Tibial nerve (tissue), 4 donors: ENCODE results near the gene CCDC110. TPM values are rescaled to one million over a fixed set of nuclear protein-coding genes. Genes with fewer than 3 reads are reported as not detected.

Source experiments
- DNase-seq, 2 donors: peaks; one replicate each; pipeline ENCODE4 v3.0.0-alpha.2; 2019; ENCODE audit warnings: low spot score in 2 of 2
- H3K27ac ChIP-seq, 4 donors: fragments of 200-600 bp; sonication (generic) in 3 of 4; one replicate each; pipeline ENCODE4 v1.5.1; 2017 to 2019; ENCODE audit warnings: mild to moderate bottlenecking in 1 of 4
- H3K27me3 ChIP-seq, 2 donors: fragments of 200-600 bp; sonication (generic) in 1 of 2; one replicate each; pipeline versions ENCODE4 v1.5.1 to v1.6.0; 2017 to 2019
- H3K36me3 ChIP-seq, 3 donors: fragments of 200-600 bp; sonication (generic); one replicate each; pipeline ENCODE4 v1.5.1; 2018 to 2019
- H3K4me1 ChIP-seq, 4 donors: fragments of 200-600 bp; sonication (generic) in 3 of 4; one replicate each; pipeline ENCODE4 v1.5.1; 2017 to 2019
- H3K4me3 ChIP-seq, 4 donors: fragments of 200-600 bp; sonication (generic) in 3 of 4; one replicate each; pipeline ENCODE4 v1.5.1; 2017 to 2019; ENCODE audit warnings: mild to moderate bottlenecking in 1 of 4, moderate library complexity in 1 of 4
- H3K9me3 ChIP-seq, 4 donors: fragments of 200-600 bp; sonication (generic) in 3 of 4; one replicate each; pipeline ENCODE4 v1.5.1; 2017 to 2019
- EP300 ChIP-seq, 2 donors: sonication (generic); formaldehyde crosslinking; IDR thresholded peaks; one replicate each; pipeline ENCODE4 v1.6.1; 2017; ENCODE audit warnings: antibody characterized with exemption in 2 of 2, mild to moderate bottlenecking in 1 of 2
- POLR2A ChIP-seq, 2 donors: fragments of 450-650 bp; IDR thresholded peaks; one replicate each; pipeline ENCODE4 v1.6.1; 2017; ENCODE audit warnings: antibody characterized with exemption in 2 of 2, mild to moderate bottlenecking in 2 of 2, moderate library complexity in 2 of 2
- WGBS, 2 donors: methylation state at CpG; one replicate each; pipeline ENCODE4 v1.1.5; 2018; 5-methylcytosine and 5-hydroxymethylcytosine counted together
- total RNA-seq, 4 donors: library from RNA; depleted of rRNA; stranded (reverse); fragments of >200 nt; gene quantifications; one replicate each; pipeline ENCODE4 v1.1.0, GENCODE V29; 2016
- TF ChIP-seq, protein P1 (sequence below), 5 experiments: fragments of 200-600 bp in 3 of 5; fragments of 450-650 bp in 2 of 5; sonication (generic) in 3 of 5; IDR thresholded peaks; one replicate each; pipeline ENCODE4 v1.5.1; 2016 to 2019; ENCODE audit warnings: antibody characterized with exemption in 5 of 5, mild to moderate bottlenecking in 3 of 5, moderate library complexity in 2 of 5

Gene CCDC110
- total RNA-seq, 4 donors from 2014 or later, result 0.20 to 0.90 TPM; not detected in 2

DNA sequence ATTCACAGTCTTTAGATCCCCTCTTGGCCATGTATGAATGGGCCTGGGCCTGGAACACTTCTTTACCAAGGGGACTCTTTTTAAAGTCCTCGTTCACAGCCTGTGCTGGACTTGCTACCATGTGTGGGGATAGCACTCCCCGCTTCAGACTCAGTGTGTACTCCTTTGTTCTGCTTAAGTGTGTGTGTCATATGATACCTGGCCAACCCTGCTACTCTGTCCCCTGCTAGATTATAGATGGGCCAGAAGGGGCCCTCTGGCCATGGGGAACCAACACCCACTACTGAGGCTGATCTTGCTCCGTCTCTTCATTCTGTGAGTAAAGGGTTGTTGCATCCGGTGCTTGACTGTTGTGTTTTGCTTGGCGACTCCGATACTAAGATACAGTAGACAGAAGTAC, 8.0 kb downstream of the CCDC110 start:
- no peak overlapping the region for H3K4me3 ChIP-seq
- H3K4me1 ChIP-seq, result no peaks in the 10 kb centered on the region
- H3K27ac ChIP-seq, result no peak overlapping the region
- no peaks in the 10 kb centered on the region for H3K27me3 ChIP-seq
- DNase-seq, result no peak
- H3K36me3 ChIP-seq, result no peaks in the 10 kb centered on the region
- 83 to 84% methylated on average over 6 of the region's 6 CpGs for WGBS, 2 donors
- TF ChIP-seq POLR2A (IDR thresholded peaks at IDR 0.05) (no peak), EP300 (IDR thresholded peaks at IDR 0.05) (no peak)
- TF ChIP-seq, protein P1, sequence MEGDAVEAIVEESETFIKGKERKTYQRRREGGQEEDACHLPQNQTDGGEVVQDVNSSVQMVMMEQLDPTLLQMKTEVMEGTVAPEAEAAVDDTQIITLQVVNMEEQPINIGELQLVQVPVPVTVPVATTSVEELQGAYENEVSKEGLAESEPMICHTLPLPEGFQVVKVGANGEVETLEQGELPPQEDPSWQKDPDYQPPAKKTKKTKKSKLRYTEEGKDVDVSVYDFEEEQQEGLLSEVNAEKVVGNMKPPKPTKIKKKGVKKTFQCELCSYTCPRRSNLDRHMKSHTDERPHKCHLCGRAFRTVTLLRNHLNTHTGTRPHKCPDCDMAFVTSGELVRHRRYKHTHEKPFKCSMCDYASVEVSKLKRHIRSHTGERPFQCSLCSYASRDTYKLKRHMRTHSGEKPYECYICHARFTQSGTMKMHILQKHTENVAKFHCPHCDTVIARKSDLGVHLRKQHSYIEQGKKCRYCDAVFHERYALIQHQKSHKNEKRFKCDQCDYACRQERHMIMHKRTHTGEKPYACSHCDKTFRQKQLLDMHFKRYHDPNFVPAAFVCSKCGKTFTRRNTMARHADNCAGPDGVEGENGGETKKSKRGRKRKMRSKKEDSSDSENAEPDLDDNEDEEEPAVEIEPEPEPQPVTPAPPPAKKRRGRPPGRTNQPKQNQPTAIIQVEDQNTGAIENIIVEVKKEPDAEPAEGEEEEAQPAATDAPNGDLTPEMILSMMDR (IDR thresholded peaks at IDR 0.05), result no peak
- no peaks in the 10 kb centered on the region for H3K9me3 ChIP-seq

GRCh38 chr4:185461565-185461964, 10.0 kb downstream of the CCDC110 start:
- Histone ChIP-seq H3K27ac (no peak overlapping the region), H3K9me3 (no peaks in the 10 kb centered on the region), H3K36me3 (no peaks in the 10 kb centered on the region), H3K4me3 (no peak overlapping the region), H3K27me3 (no peaks in the 10 kb centered on the region), H3K4me1 (no peaks in the 10 kb centered on the region)
- no peak for DNase-seq
- 91 to 96% methylated on average over 7 to 8 of the region's 8 CpGs for WGBS, 2 donors
- no peak for TF ChIP-seq POLR2A (IDR thresholded peaks at IDR 0.05)
- TF ChIP-seq, protein P1 (IDR thresholded peaks at IDR 0.05), result no peak
- TF ChIP-seq EP300 (IDR thresholded peaks at IDR 0.05), result no peak

DNA sequence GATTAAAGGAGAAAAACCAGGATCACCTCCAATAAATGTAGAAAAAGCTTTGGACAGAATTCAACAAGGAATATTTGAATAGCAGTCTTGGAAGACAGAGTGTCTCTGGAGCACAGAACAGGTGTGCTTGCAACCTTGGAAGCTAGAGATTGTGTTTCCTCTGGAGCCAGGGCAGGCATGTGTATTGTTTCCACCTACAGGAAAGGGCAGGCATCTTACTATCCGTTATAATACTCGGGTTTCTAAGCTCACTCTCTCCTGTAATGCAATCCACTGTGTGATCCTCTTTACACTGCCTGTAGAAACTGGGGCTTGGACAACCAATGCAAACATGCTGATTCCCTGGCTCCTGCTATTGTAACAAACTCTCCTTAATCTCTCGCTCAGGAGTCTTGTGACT, 14.4 kb downstream of the CCDC110 start:
- Histone ChIP-seq H3K4me1 (no peaks in the 10 kb centered on the region), H3K27me3 (no peaks in the 10 kb centered on the region), H3K9me3 (no peaks in the 10 kb centered on the region), H3K36me3 (no peaks in the 10 kb centered on the region), H3K4me3 (no peak overlapping the region), H3K27ac (no peak overlapping the region)
- TF ChIP-seq EP300 (IDR thresholded peaks at IDR 0.05) (no peak), POLR2A (IDR thresholded peaks at IDR 0.05) (no peak)
- TF ChIP-seq, protein P1 (IDR thresholded peaks at IDR 0.05), result no peak
- 46 to 55% methylated on average over 3 of the region's 3 CpGs for WGBS, 2 donors
- DNase-seq, result no peak

GRCh38 chr4:185456131-185456530, 15.4 kb downstream of the CCDC110 start:
- no peak for DNase-seq
- TF ChIP-seq, protein P1 (IDR thresholded peaks at IDR 0.05), result no peak
- TF ChIP-seq EP300 (IDR thresholded peaks at IDR 0.05) (no peak), POLR2A (IDR thresholded peaks at IDR 0.05) (no peak)
- no peak overlapping the region for H3K27ac ChIP-seq
- H3K27me3 ChIP-seq, result no peaks in the 10 kb centered on the region
- no peaks in the 10 kb centered on the region for H3K36me3 ChIP-seq
- WGBS, 2 donors, result 46 to 49% methylated on average over 2 of the region's 2 CpGs
- H3K9me3 ChIP-seq, result no peaks in the 10 kb centered on the region
- H3K4me3 ChIP-seq, result no peak overlapping the region
- H3K4me1 ChIP-seq, result no peaks in the 10 kb centered on the region

DNA sequence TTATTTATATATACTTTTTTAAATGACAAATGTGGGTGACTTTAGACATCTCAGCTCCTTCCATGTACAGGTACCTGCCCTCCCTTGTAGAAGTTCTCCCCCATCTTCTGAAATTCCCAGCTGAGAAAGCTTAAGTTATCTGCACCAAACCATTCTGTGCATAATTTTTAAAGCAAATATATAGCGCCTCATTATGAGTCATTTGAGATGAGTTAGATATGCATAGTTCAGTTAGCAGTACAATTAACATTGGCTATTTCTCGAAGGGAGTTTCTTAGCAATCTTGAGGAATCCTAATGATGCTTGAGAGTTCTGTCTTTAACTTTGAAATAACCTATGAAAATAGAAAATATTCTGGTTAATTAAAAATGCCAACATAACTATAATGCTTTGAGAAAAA, 26.3 kb downstream of the CCDC110 start:
- Histone ChIP-seq H3K4me1 (no peaks in the 10 kb centered on the region), H3K27ac (no peak overlapping the region), H3K27me3 (no peaks in the 10 kb centered on the region), H3K4me3 (no peak overlapping the region), H3K36me3 (no peaks in the 10 kb centered on the region), H3K9me3 (no peaks in the 10 kb centered on the region)
- 90 to 97% methylated on average over 2 of the region's 2 CpGs for WGBS, 2 donors
- DNase-seq, result no peak
- TF ChIP-seq POLR2A (IDR thresholded peaks at IDR 0.05) (no peak), EP300 (IDR thresholded peaks at IDR 0.05) (no peak)
- TF ChIP-seq, protein P1 (IDR thresholded peaks at IDR 0.05), result no peak
